WTC11 (cell line): Measurements from ENCODE around the gene CDK11B. TPM values are rescaled to one million over a fixed set of nuclear protein-coding genes. Genes with fewer than 3 reads are reported as not detected.

Source experiments
- ATAC-seq: fragments of 200-7000 bp; cut with Tn5 transposase; 2 replicates; pipeline ENCODE4 v1.10.0; 2021; ENCODE audit warnings: mild to moderate bottlenecking, moderate library complexity
- CTCF ChIA-PET: fragments of 300-600 bp; sonication (Branson Sonifier 250); formaldehyde crosslinking; loops from one replicate; lab custom pipeline; 2021; ENCODE audit warnings: antibody characterized with exemption; lab: Charles Lee
- POLR2A ChIA-PET: fragments of 350-600 bp; sonication (Branson Sonifier 250); formaldehyde crosslinking; loops from one replicate; lab custom pipeline; 2021; ENCODE audit warnings: antibody characterized with exemption; lab: Charles Lee
- DNase-seq: peaks from one replicate; pipeline ENCODE4 v3.0.0; 2021; ENCODE audit warnings: low spot score
- H3K27ac Mint-ChIP-seq: 2 replicates; pipeline ENCODE4 v1.8.0; 2021; ENCODE audit warnings: mixed read lengths
- H3K27me3 Mint-ChIP-seq: 2 replicates; pipeline ENCODE4 v1.8.0; 2021; ENCODE audit warnings: low read depth, mild to moderate bottlenecking, moderate library complexity, mixed read lengths
- H3K36me3 Mint-ChIP-seq: 2 replicates; pipeline ENCODE4 v1.8.0; 2021; ENCODE audit warnings: mixed read lengths
- H3K4me1 Mint-ChIP-seq: 2 replicates; pipeline ENCODE4 v1.8.0; 2022; ENCODE audit warnings: mixed read lengths
- H3K4me3 Mint-ChIP-seq: 2 replicates; pipeline ENCODE4 v1.8.0; 2021; ENCODE audit warnings: mild to moderate bottlenecking, moderate library complexity, mixed read lengths
- H3K9me3 Mint-ChIP-seq: 2 replicates; pipeline ENCODE4 v1.8.0; 2021; ENCODE audit warnings: mixed read lengths
- CREB1 ChIP-seq: sonication (generic); formaldehyde crosslinking; IDR thresholded peaks from 2 replicates; pipeline ENCODE4 v1.8.0; 2023; ENCODE audit warnings: mild to moderate bottlenecking, missing genetic modification reagents
- EMX1 ChIP-seq: fragments of 250-450 bp; sonication (Bioruptor Pico); IDR thresholded peaks from 2 replicates; pipeline ENCODE4 v1.8.0; 2021; ENCODE audit warnings: mild to moderate bottlenecking
- FOXP1 ChIP-seq: sonication (generic); formaldehyde crosslinking; IDR thresholded peaks from 2 replicates; pipeline ENCODE4 v1.8.0; 2022; ENCODE audit warnings: missing genetic modification reagents, mild to moderate bottlenecking, moderate library complexity, borderline replicate concordance
- GRHL2 ChIP-seq: fragments of 250-450 bp; sonication (Bioruptor Pico); IDR thresholded peaks from 2 replicates; pipeline ENCODE4 v1.8.0; 2022; ENCODE audit warnings: mild to moderate bottlenecking, moderate library complexity; ENCODE audit not compliant: insufficient replicate concordance, severe bottlenecking
- GTF2I ChIP-seq: fragments of 250-450 bp; sonication (Bioruptor Pico); conservative IDR thresholded peaks from 2 replicates; pipeline ENCODE4 v1.4.0; 2021; ENCODE audit warnings: mild to moderate bottlenecking
- JAZF1 ChIP-seq: fragments of 250-450 bp; sonication (Bioruptor Pico); IDR thresholded peaks from 2 replicates; pipeline ENCODE4 v1.9.0; 2021; ENCODE audit warnings: moderate library complexity, mild to moderate bottlenecking, inconsistent platforms
- KAT7 ChIP-seq: sonication (generic); formaldehyde crosslinking; IDR thresholded peaks from 2 replicates; pipeline ENCODE4 v1.8.1; 2023; ENCODE audit warnings: missing genetic modification reagents, mild to moderate bottlenecking, borderline replicate concordance
- MXD4 ChIP-seq: fragments of 250-450 bp; sonication (Bioruptor Pico); IDR thresholded peaks from 2 replicates; pipeline ENCODE4 v1.8.0; 2021; ENCODE audit warnings: mild to moderate bottlenecking, moderate library complexity, borderline replicate concordance
- MYBL2 ChIP-seq: sonication (generic); formaldehyde crosslinking; IDR thresholded peaks from 2 replicates; pipeline ENCODE4 v1.8.1; 2023; ENCODE audit warnings: mild to moderate bottlenecking, moderate library complexity, missing genetic modification reagents
- NFATC4 ChIP-seq: fragments of 250-450 bp; sonication (Bioruptor Pico); IDR thresholded peaks from 2 replicates; pipeline ENCODE4 v1.9.0; 2021; ENCODE audit warnings: mild to moderate bottlenecking
- NR1H2 ChIP-seq: sonication (generic); formaldehyde crosslinking; IDR thresholded peaks from 2 replicates; pipeline ENCODE4 v1.9.0; 2021; ENCODE audit warnings: mild to moderate bottlenecking, moderate library complexity, missing genetic modification reagents
- OVOL2 ChIP-seq: fragments of 250-450 bp; sonication (Bioruptor Pico); IDR thresholded peaks from 2 replicates; pipeline ENCODE4 v1.9.0; 2021; ENCODE audit warnings: mild to moderate bottlenecking, borderline replicate concordance
- ZBTB21 ChIP-seq: sonication (generic); formaldehyde crosslinking; IDR thresholded peaks from 2 replicates; pipeline ENCODE4 v1.8.1; 2023; ENCODE audit warnings: mild to moderate bottlenecking, missing genetic modification reagents, borderline replicate concordance
- ZNF317 ChIP-seq: sonication (generic); formaldehyde crosslinking; IDR thresholded peaks from 2 replicates; pipeline ENCODE4 v1.8.1; 2023; ENCODE audit warnings: low read depth, mild to moderate bottlenecking, moderate library complexity, missing genetic modification reagents, borderline replicate concordance
- ZNF671 ChIP-seq: fragments of 250-450 bp; sonication (Bioruptor Pico); IDR thresholded peaks from 2 replicates; pipeline ENCODE4 v1.8.0; 2021; ENCODE audit warnings: mild to moderate bottlenecking
- total RNA-seq: library from RNA; stranded (reverse); gene quantifications from 3 replicates; pipeline ENCODE4 v1.2.3, GENCODE V29; 2021
- TF ChIP-seq, protein P1 (sequence below): sonication (generic); formaldehyde crosslinking; IDR thresholded peaks from 2 replicates; pipeline ENCODE4 v1.8.0; 2023; ENCODE audit warnings: missing genetic modification reagents, mild to moderate bottlenecking, borderline replicate concordance
- TF ChIP-seq, protein P2 (sequence below): sonication (generic); formaldehyde crosslinking; IDR thresholded peaks from 2 replicates; pipeline ENCODE4 v1.8.1; 2023; ENCODE audit warnings: mild to moderate bottlenecking, missing genetic modification reagents, moderate library complexity
- TF ChIP-seq, protein P3 (sequence below): sonication (generic); formaldehyde crosslinking; IDR thresholded peaks from 2 replicates; pipeline ENCODE4 v1.8.0; 2023; ENCODE audit warnings: missing genetic modification reagents
- TF ChIP-seq, protein P4 (sequence below): sonication (generic); formaldehyde crosslinking; IDR thresholded peaks from 2 replicates; pipeline ENCODE4 v1.8.0; 2022; ENCODE audit warnings: mild to moderate bottlenecking, missing genetic modification reagents
- TF ChIP-seq, protein P5 (sequence below): sonication (generic); formaldehyde crosslinking; IDR thresholded peaks from 2 replicates; pipeline ENCODE4 v1.8.1; 2022; ENCODE audit warnings: low read depth, mild to moderate bottlenecking, moderate library complexity, missing genetic modification reagents, borderline replicate concordance

CDK11B gene
- total RNA-seq, 1 experiment from 2014 or later, result 41.2 TPM

DNA sequence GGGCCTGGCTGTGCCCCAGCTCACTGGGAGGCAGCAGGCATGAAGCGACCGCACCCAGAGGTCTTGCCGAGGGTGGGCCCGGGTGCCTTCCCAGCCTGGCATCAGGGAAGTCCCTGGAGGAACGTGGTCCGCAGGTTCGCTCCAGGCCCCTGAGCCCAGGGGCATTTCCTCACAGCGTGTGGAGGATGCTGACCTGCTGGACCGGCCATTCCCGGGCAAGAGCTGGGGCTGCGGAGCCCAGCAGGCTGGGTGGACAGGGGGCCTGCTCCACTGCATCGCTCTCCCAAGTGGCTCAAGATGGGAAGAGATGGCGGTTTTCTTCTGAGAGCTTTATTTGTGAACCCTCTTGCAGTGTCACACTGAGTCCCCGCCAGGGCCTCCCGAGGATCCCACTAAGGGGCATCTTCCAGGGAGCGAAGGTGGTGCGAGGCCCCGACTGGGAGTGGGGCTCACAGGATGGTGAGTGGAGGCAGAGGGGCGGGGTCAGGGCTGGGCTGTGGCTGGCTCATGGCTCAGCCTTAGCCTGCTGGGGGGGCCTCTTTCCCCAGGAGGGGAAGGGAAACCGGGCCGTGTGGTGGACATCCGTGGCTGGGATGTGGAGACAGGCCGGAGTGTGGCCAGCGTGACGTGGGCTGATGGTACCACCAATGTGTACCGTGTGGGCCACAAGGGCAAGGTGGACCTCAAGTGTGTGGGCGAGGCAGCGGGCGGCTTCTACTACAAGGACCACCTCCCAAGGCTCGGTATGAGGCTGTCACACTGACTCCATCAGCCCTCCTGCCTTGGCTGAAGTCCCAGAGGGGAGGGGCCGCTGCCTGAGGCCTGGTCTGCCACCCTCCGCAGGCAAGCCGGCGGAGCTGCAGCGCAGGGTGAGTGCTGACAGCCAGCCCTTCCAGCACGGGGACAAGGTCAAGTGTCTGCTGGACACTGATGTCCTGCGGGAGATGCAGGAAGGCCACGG lies 34.1 kb downstream of the CDK11B start:
- CTCF ChIA-PET, result no interaction called here
- TF ChIP-seq, protein P1, sequence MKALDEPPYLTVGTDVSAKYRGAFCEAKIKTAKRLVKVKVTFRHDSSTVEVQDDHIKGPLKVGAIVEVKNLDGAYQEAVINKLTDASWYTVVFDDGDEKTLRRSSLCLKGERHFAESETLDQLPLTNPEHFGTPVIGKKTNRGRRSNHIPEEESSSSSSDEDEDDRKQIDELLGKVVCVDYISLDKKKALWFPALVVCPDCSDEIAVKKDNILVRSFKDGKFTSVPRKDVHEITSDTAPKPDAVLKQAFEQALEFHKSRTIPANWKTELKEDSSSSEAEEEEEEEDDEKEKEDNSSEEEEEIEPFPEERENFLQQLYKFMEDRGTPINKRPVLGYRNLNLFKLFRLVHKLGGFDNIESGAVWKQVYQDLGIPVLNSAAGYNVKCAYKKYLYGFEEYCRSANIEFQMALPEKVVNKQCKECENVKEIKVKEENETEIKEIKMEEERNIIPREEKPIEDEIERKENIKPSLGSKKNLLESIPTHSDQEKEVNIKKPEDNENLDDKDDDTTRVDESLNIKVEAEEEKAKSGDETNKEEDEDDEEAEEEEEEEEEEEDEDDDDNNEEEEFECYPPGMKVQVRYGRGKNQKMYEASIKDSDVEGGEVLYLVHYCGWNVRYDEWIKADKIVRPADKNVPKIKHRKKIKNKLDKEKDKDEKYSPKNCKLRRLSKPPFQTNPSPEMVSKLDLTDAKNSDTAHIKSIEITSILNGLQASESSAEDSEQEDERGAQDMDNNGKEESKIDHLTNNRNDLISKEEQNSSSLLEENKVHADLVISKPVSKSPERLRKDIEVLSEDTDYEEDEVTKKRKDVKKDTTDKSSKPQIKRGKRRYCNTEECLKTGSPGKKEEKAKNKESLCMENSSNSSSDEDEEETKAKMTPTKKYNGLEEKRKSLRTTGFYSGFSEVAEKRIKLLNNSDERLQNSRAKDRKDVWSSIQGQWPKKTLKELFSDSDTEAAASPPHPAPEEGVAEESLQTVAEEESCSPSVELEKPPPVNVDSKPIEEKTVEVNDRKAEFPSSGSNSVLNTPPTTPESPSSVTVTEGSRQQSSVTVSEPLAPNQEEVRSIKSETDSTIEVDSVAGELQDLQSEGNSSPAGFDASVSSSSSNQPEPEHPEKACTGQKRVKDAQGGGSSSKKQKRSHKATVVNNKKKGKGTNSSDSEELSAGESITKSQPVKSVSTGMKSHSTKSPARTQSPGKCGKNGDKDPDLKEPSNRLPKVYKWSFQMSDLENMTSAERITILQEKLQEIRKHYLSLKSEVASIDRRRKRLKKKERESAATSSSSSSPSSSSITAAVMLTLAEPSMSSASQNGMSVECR (CRISPR knock-in tag), result no peak
- TF ChIP-seq ZBTB21 (CRISPR knock-in tag), result no peak
- no peak for TF ChIP-seq MYBL2 (CRISPR knock-in tag)
- TF ChIP-seq ZNF317 (CRISPR knock-in tag), result no peak
- TF ChIP-seq, protein P2, sequence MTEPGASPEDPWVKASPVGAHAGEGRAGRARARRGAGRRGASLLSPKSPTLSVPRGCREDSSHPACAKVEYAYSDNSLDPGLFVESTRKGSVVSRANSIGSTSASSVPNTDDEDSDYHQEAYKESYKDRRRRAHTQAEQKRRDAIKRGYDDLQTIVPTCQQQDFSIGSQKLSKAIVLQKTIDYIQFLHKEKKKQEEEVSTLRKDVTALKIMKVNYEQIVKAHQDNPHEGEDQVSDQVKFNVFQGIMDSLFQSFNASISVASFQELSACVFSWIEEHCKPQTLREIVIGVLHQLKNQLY (CRISPR knock-in tag), result no peak
- TF ChIP-seq ZNF671 (CRISPR knock-in tag), result no peak
- TF ChIP-seq GRHL2 (CRISPR knock-in tag), result no peak
- no peak for TF ChIP-seq NFATC4 (CRISPR knock-in tag)
- TF ChIP-seq MXD4 (CRISPR knock-in tag), result no peak
- no peak for TF ChIP-seq CREB1 (CRISPR knock-in tag)
- no peak for TF ChIP-seq GTF2I (CRISPR knock-in tag)
- TF ChIP-seq, protein P3, sequence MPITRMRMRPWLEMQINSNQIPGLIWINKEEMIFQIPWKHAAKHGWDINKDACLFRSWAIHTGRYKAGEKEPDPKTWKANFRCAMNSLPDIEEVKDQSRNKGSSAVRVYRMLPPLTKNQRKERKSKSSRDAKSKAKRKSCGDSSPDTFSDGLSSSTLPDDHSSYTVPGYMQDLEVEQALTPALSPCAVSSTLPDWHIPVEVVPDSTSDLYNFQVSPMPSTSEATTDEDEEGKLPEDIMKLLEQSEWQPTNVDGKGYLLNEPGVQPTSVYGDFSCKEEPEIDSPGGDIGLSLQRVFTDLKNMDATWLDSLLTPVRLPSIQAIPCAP (CRISPR knock-in tag), result no peak
- TF ChIP-seq KAT7 (CRISPR knock-in tag), result no peak
- TF ChIP-seq OVOL2 (CRISPR knock-in tag), result no peak
- no peak for TF ChIP-seq EMX1 (CRISPR knock-in tag)
- TF ChIP-seq FOXP1 (CRISPR knock-in tag), result no peak
- TF ChIP-seq, protein P4, sequence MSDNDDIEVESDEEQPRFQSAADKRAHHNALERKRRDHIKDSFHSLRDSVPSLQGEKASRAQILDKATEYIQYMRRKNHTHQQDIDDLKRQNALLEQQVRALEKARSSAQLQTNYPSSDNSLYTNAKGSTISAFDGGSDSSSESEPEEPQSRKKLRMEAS (CRISPR knock-in tag), result no peak
- TF ChIP-seq NR1H2 (CRISPR knock-in tag), result no peak
- TF ChIP-seq, protein P5, sequence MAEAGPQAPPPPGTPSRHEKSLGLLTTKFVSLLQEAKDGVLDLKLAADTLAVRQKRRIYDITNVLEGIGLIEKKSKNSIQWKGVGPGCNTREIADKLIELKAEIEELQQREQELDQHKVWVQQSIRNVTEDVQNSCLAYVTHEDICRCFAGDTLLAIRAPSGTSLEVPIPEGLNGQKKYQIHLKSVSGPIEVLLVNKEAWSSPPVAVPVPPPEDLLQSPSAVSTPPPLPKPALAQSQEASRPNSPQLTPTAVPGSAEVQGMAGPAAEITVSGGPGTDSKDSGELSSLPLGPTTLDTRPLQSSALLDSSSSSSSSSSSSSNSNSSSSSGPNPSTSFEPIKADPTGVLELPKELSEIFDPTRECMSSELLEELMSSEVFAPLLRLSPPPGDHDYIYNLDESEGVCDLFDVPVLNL (CRISPR knock-in tag), result no peak
- no peak for TF ChIP-seq JAZF1 (CRISPR knock-in tag)

More for the DNA sequence above, 34.1 kb downstream of the CDK11B start:
- no peaks in the 10 kb centered on the region for H3K27me3 Mint-ChIP-seq
- ATAC-seq (no peak), DNase-seq (no peak)
- H3K4me3 Mint-ChIP-seq, result no peak overlapping the region
- no peak overlapping the region for H3K27ac Mint-ChIP-seq
- POLR2A ChIA-PET, result no interaction called here
- no peaks in the 10 kb centered on the region for H3K9me3 Mint-ChIP-seq
- no peaks in the 10 kb centered on the region for H3K36me3 Mint-ChIP-seq
- H3K4me1 Mint-ChIP-seq, result no peaks in the 10 kb centered on the region
